DOHH2 (cell line): ENCODE results near the gene NCF4.

Source experiments
- H3F3A ChIP-seq: fragments of 200-600 bp; sonication (generic), shearing (Covaris generic); 2 replicates; pipeline ENCODE4 v1.6.0; 2016; ENCODE audit warnings: antibody characterized with exemption, mild to moderate bottlenecking; ENCODE audit not compliant: control insufficient read depth, insufficient read depth
- H3K27ac ChIP-seq: fragments of 200-600 bp; sonication (generic); 2 replicates; pipeline ENCODE4 v1.5.1; 2014; ENCODE audit warnings: low read depth, mild to moderate bottlenecking, low read length, moderate library complexity
- H3K27me3 ChIP-seq: fragments of 200-600 bp; sonication (generic); 2 replicates; pipeline ENCODE4 v1.6.1; 2014; ENCODE audit warnings: mild to moderate bottlenecking, low read length, mixed read lengths; ENCODE audit not compliant: control insufficient read depth
- H3K36me3 ChIP-seq: fragments of 200-600 bp; sonication (generic); 2 replicates; pipeline ENCODE4 v1.6.1; 2014; ENCODE audit warnings: mild to moderate bottlenecking, low read length, moderate library complexity, mixed read lengths; ENCODE audit not compliant: control insufficient read depth
- H3K4me1 ChIP-seq: fragments of 200-600 bp; sonication (generic); 2 replicates; pipeline ENCODE4 v1.6.1; 2014; ENCODE audit warnings: mild to moderate bottlenecking, low read length, mixed read lengths; ENCODE audit not compliant: control insufficient read depth
- H3K4me2 ChIP-seq: fragments of 200-600 bp; sonication (generic); 2 replicates; pipeline ENCODE4 v1.6.0; 2014; ENCODE audit warnings: mild to moderate bottlenecking, low read length, moderate library complexity
- H3K4me3 ChIP-seq: fragments of 200-600 bp; sonication (generic); 2 replicates; pipeline ENCODE4 v1.5.1; 2014; ENCODE audit warnings: mild to moderate bottlenecking, low read length, mixed read lengths
- H3K79me2 ChIP-seq: fragments of 200-600 bp; sonication (generic); 2 replicates; pipeline ENCODE4 v1.6.1; 2014; ENCODE audit warnings: mild to moderate bottlenecking, low read length, mixed read lengths; ENCODE audit not compliant: control insufficient read depth
- H3K9me2 ChIP-seq: fragments of 200-600 bp; sonication (generic); replicated peaks from 2 replicates; pipeline ENCODE4 v1.6.1; 2014; ENCODE audit warnings: mild to moderate bottlenecking, low read length, mixed read lengths; ENCODE audit not compliant: control insufficient read depth
- H3K9me3 ChIP-seq: fragments of 200-600 bp; sonication (generic); 2 replicates; pipeline ENCODE4 v1.6.1; 2014; ENCODE audit warnings: antibody characterized with exemption, low read length, mixed read lengths; ENCODE audit not compliant: control insufficient read depth, insufficient read depth
- H4K20me1 ChIP-seq: fragments of 200-600 bp; sonication (generic); 2 replicates; pipeline ENCODE4 v1.6.0; 2014; ENCODE audit warnings: low read depth, mild to moderate bottlenecking, antibody characterized with exemption, low read length, moderate library complexity; ENCODE audit not compliant: control insufficient read depth, insufficient read depth
- CTCF ChIP-seq: fragments of 200-600 bp; sonication (generic); IDR thresholded peaks from one replicate; pipeline ENCODE4 v1.5.1; 2014; ENCODE audit warnings: antibody characterized with exemption, mild to moderate bottlenecking, low read depth, low read length; ENCODE audit not compliant: poor library complexity, severe bottlenecking
- EZH2phosphoT487 ChIP-seq: fragments of 200-600 bp; sonication (generic); IDR thresholded peaks from 2 replicates; pipeline ENCODE4 v1.6.1; 2017; ENCODE audit warnings: borderline replicate concordance, mild to moderate bottlenecking, antibody characterized with exemption, low read length, moderate library complexity, mixed read lengths

The NCF4 gene

GRCh38 chr22:36860438-36860820 lies 377 bp upstream of the NCF4 start:
- H3K9me2 ChIP-seq: no peaks in the 10 kb centered on the region
- no peaks in the 10 kb centered on the region for H3K27me3 ChIP-seq
- H3K4me2 ChIP-seq: peak overlapping the region; percentile 89
- H3F3A ChIP-seq: peaks cover 45% of the 10 kb centered on the region
- H3K4me1 ChIP-seq: peaks cover 80% of the 10 kb centered on the region
- peaks cover 17% of the 10 kb centered on the region for H3K79me2 ChIP-seq
- no peaks in the 10 kb centered on the region for H4K20me1 ChIP-seq
- H3K36me3 ChIP-seq: peaks cover 20% of the 10 kb centered on the region
- H3K9me3 ChIP-seq: no peaks in the 10 kb centered on the region
- peak overlapping the region; percentile 73 for H3K4me3 ChIP-seq
- peak overlapping the region; percentile 93 for H3K27ac ChIP-seq
- TF ChIP-seq EZH2phosphoT487 (no peak), CTCF (no peak)

- no peaks in the 10 kb centered on the region for H4K20me1 ChIP-seq
- peak overlapping the region; percentile 73 for H3K4me3 ChIP-seq
- no peaks in the 10 kb centered on the region for H3K27me3 ChIP-seq
- H3K4me1 ChIP-seq: peaks cover 60% of the 10 kb centered on the region
- no peaks in the 10 kb centered on the region for H3K9me3 ChIP-seq
- H3K9me2 ChIP-seq: no peaks in the 10 kb centered on the region
- peaks cover 42% of the 10 kb centered on the region for H3F3A ChIP-seq
- H3K36me3 ChIP-seq: peaks cover 33% of the 10 kb centered on the region
- peak overlapping the region; percentile 93 for H3K27ac ChIP-seq
- H3K79me2 ChIP-seq: peaks cover 17% of the 10 kb centered on the region
- no peak for TF ChIP-seq EZH2phosphoT487
- no peak for TF ChIP-seq CTCF
- peak overlapping the region; percentile 89 for H3K4me2 ChIP-seq
Observed at GRCh38 chr22:36862251-36863242, 1.7 kb downstream of the NCF4 start.

- H3K9me3 ChIP-seq: no peaks in the 10 kb centered on the region
- H3K9me2 ChIP-seq: no peaks in the 10 kb centered on the region
- H3K36me3 ChIP-seq: peaks cover 38% of the 10 kb centered on the region
- TF ChIP-seq CTCF (no peak), EZH2phosphoT487 (no peak)
- no peaks in the 10 kb centered on the region for H3K27me3 ChIP-seq
- peak overlapping the region; percentile 93 for H3K27ac ChIP-seq
- peaks cover 17% of the 10 kb centered on the region for H3K79me2 ChIP-seq
- no peaks in the 10 kb centered on the region for H4K20me1 ChIP-seq
- peaks cover 53% of the 10 kb centered on the region for H3K4me1 ChIP-seq
- peak overlapping the region; percentile 73 for H3K4me3 ChIP-seq
- H3F3A ChIP-seq: peaks cover 36% of the 10 kb centered on the region
- peak overlapping the region; percentile 89 for H3K4me2 ChIP-seq
Observed at GRCh38 chr22:36863281-36863680, 2.5 kb downstream of the NCF4 start.
